GM12873 (cell line): ENCODE data around the gene FOXA2.

ENCODE experiments used
- TF ChIP-seq, protein P1 (sequence below): IDR thresholded peaks from 2 replicates; pipeline ENCODE4 v1.5.1; 2012; ENCODE audit warnings: low read depth, mild to moderate bottlenecking, moderate library complexity, low read length, control low read depth; ENCODE audit not compliant: insufficient read depth; ENCODE audit errors: missing control alignments

FOXA2 gene

DNA sequence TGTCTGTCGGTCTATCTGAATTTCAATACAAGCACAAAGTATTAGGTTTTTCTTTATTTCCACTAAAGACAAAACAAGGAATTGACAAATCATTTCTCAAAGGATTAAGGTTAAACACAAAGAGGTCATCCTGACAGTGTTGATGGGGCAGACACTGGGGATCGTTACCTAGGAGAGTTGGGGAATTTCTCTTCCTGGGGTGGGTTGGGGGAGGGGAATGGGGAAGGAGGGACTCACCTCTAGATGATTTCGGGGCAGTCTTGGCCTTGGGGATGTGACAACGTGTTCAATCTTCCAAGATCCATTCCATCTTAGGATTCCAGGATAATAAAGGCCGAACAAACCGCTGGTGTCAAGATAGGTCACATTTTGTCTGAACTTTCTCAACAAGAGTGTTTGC, 35.4 kb upstream of the FOXA2 start:
- TF ChIP-seq, protein P1, sequence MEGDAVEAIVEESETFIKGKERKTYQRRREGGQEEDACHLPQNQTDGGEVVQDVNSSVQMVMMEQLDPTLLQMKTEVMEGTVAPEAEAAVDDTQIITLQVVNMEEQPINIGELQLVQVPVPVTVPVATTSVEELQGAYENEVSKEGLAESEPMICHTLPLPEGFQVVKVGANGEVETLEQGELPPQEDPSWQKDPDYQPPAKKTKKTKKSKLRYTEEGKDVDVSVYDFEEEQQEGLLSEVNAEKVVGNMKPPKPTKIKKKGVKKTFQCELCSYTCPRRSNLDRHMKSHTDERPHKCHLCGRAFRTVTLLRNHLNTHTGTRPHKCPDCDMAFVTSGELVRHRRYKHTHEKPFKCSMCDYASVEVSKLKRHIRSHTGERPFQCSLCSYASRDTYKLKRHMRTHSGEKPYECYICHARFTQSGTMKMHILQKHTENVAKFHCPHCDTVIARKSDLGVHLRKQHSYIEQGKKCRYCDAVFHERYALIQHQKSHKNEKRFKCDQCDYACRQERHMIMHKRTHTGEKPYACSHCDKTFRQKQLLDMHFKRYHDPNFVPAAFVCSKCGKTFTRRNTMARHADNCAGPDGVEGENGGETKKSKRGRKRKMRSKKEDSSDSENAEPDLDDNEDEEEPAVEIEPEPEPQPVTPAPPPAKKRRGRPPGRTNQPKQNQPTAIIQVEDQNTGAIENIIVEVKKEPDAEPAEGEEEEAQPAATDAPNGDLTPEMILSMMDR, result no peak

DNA sequence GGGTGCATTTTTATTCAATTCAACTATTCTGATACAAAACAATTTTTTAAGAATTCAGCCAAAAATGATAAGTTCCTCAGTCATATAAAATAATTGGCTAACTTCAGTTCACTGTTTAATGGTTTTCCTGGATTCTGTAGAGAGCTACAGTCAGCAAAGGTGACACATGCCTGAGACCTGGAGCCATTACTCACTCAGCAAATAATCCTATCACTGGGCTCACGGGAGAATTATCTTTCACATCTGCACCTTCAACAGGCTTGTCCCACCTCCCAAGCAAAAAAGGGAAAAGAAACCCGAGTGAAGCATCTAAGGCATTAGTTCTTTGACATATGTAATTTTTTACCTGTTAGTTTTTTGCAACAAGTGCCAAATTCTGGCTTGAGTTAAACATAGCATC, 34.9 kb upstream of the FOXA2 start:
- TF ChIP-seq, protein P1, result no peak

DNA sequence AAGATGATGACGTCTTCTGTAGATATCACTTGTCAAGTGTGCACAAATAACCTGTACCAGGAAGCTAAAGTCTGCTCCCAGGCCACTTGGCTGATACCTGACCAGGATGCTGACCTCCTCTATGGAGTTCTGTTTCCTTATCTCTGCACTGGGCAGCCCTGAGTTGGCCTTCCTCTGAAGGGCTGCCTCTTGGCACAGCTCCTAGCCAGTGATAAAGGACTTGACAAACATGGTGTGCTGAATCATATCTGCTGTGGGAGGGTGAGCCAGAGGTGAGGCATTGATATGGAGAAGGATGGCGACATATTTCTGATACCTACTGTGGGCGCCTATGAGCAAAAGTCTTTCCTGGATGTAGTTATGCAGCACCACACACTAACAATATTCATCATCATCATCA, 32.8 kb upstream of the FOXA2 start:
- TF ChIP-seq, protein P1, result no peak

DNA sequence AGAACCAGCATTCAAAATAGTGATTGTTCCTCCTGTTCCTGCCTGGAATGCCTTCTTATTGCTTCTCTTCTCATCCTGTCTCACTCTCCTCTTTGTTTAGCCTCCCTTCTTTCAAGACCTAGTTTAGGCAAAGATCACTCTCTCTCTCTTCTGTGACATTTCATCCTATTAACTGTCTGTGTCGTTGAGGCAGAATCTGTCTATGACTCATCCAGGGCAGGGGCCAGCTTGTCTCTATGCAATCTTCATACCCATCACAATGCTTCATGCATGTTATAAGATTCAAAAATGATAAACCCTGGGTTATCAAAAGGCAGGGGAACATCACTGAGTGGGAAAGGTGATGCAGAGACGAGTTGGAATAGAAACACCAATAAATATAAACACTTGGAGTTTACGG, 32.2 kb upstream of the FOXA2 start:
- TF ChIP-seq, protein P1, result no peak

DNA sequence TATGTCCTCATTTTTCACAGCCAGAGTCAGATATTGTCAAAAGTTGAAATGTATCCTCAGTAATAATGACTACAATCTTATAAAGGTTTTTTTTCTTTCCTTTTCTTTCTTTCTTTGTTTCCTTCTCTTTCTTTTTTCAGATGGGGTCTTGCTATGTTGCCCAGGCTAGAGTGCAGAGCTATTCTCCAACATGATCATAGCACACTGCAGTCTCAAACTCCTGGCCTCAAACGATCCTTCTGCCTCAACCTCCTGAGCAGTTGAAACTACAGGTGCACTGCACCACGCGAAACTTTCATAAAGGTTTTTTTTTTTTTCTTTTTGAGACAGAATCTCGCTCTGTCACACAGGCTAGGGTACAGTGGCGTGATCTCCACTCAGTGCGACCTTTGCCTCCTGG, 31.1 kb upstream of the FOXA2 start:
- TF ChIP-seq, protein P1, result no peak

DNA sequence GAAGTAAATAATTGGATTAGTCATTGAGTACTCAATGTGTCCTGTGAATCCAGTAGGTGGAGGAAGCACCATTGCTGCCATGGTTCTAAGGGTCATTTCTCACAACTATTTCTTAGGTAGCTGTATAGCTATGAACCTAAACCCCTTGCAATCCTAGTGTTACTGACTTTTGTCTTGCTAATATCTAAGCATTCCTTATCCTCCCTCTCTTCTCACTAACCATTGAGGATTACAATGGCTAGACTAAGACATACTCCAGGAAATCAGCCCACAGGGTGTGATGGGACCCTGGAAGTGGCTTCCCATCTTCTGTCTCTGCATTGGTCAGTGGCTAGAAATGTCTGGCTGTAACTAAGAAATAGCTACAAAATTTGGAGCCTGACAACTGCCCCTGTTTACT, 27.3 kb upstream of the FOXA2 start:
- TF ChIP-seq, protein P1, result no peak

DNA sequence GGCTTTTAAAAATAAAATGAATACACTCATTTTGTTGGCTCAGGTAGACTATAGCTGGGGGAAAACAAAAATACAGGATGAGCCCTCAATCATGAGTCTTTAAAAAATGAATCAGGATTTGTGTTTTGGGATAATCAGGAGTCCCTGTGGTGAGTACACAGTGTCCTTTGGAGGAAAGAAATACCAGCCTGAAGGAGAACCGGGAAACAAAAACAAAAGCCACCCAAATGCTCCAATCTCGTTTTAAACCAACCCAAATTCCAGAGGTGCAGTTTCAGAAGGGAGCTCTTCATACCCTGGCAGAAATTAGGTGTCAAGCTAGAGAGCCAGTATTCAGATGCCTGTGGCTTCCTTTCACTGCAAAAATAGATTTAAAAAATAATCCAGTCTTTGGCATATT, 23.3 kb upstream of the FOXA2 start:
- TF ChIP-seq, protein P1, result no peak
